K562 (cell line): ENCODE data around the gene RAD50. TPM values are rescaled to one million over a fixed set of nuclear protein-coding genes. Genes with fewer than 3 reads are reported as not detected.
A peak's percentile ranks its signal among the peaks of the same experiment; 100 is the strongest.

Experiments
- ELF2 ChIP-seq: fragments of 250-450 bp; sonication (Bioruptor Pico); IDR thresholded peaks from 2 replicates; pipeline ENCODE4 v1.5.0; 2021; ENCODE audit warnings: mild to moderate bottlenecking
- EP300 ChIP-seq: IDR thresholded peaks from 2 replicates; pipeline ENCODE4 v1.6.1; 2012; ENCODE audit warnings: low read length, improper control_type of control experiment
- FUS ChIP-seq: fragments of 200-400 bp; formaldehyde crosslinking; optimal IDR thresholded peaks from 2 replicates; pipeline ENCODE3; 2017; ENCODE audit warnings: low read depth, low read length
- GABPA ChIP-seq: fragments of 200-800 bp; sonication (Bioruptor generic); conservative IDR thresholded peaks from 2 replicates; pipeline ENCODE4 v1.6.1; 2016; ENCODE audit warnings: low read depth, missing genetic modification characterization, missing compliant biosample characterization
- HDAC2 ChIP-seq: fragments of 450-650 bp; IDR thresholded peaks from 2 replicates; pipeline ENCODE4 v1.6.1; 2016; ENCODE audit warnings: mild to moderate bottlenecking
- HNRNPH1 ChIP-seq: fragments of 200-400 bp; formaldehyde crosslinking; optimal IDR thresholded peaks from 2 replicates; pipeline ENCODE3; 2017; ENCODE audit warnings: low read depth, mild to moderate bottlenecking, low read length, moderate library complexity
- JUNB ChIP-seq: fragments of 450-650 bp; formaldehyde crosslinking; conservative IDR thresholded peaks from 2 replicates; pipeline ENCODE4 v1.4.0; 2020; ENCODE audit warnings: mild to moderate bottlenecking
- MCM5 ChIP-seq: fragments of 450-650 bp; IDR thresholded peaks from 2 replicates; pipeline ENCODE4 v1.6.1; 2016; ENCODE audit warnings: low read depth
- NCOA2 ChIP-seq, 2 experiments: fragments of 450-650 bp; IDR thresholded peaks; 2 replicates each; pipeline ENCODE4 v1.6.1; 2018; ENCODE audit warnings: mild to moderate bottlenecking in 2 of 2, moderate library complexity in 1 of 2; ENCODE audit not compliant: partially characterized antibody in 2 of 2
- REST ChIP-seq, 2 experiments: fragments of 450-650 bp; formaldehyde crosslinking in 1 of 2; IDR thresholded peaks; 2 replicates each; pipeline versions ENCODE4 v1.4.0 to v1.6.1; 2014 to 2020; ENCODE audit warnings: mild to moderate bottlenecking in 2 of 2, borderline replicate concordance in 1 of 2, low read depth in 1 of 2
- ZBTB8A ChIP-seq: fragments of 450-650 bp; IDR thresholded peaks from 2 replicates; pipeline ENCODE4 v1.6.1; 2018; ENCODE audit warnings: mild to moderate bottlenecking, moderate library complexity; ENCODE audit not compliant: partially characterized antibody
- ZFX ChIP-seq: sonication (generic); formaldehyde crosslinking; IDR thresholded peaks from 2 replicates; pipeline ENCODE4 v1.8.0; 2022; ENCODE audit warnings: mild to moderate bottlenecking, missing genetic modification reagents, moderate library complexity
- ZNF518B ChIP-seq: fragments of 250-450 bp; sonication (Bioruptor Pico); IDR thresholded peaks from 2 replicates; pipeline ENCODE4 v1.5.0; 2021; ENCODE audit warnings: mild to moderate bottlenecking, moderate library complexity
- polyA plus RNA-seq, 8 experiments: library from polyadenylated mRNA; depleted of rRNA in 4 of 8; stranded (reverse) in 5 of 8; unstranded in 3 of 8; fragments of >200 nt; fragmentation: Nextera tagmentation in 2 of 8; fragmentation: Illumina TruSeq in 1 of 8; extraction: Ambion mirVana in 2 of 8; extraction: Trizol in 1 of 8; gene quantifications; 2 replicates each; pipeline versions ENCODE4 v1.2.1 to v1.2.3, GENCODE V29; 2011 to 2014; ENCODE audit warnings: inconsistent platforms in 1 of 8, missing spikeins in 1 of 8
- total RNA-seq, 7 experiments: library from RNA; depleted of rRNA in 6 of 7; stranded (reverse); fragments of >200 nt in 6 of 7; fragmentation: Illumina TruSeq in 2 of 7; extraction: Trizol in 2 of 7; gene quantifications; 2 replicates each; pipeline versions ENCODE4 v1.2.1 to v1.2.3, GENCODE V29; 2011 to 2021; ENCODE audit warnings: low replicate concordance in 1 of 7
- TF ChIP-seq, protein P1 (sequence below): fragments of 250-450 bp; sonication (Bioruptor Pico); IDR thresholded peaks from 2 replicates; pipeline ENCODE4 v1.8.0; 2022; ENCODE audit warnings: moderate library complexity, mild to moderate bottlenecking, inconsistent platforms

RAD50 gene
- total and polyA plus RNA-seq, 9 of the 15 experiments (the other 6 are each of a cell fraction or from before 2014, with no cell fraction given), result 15.3 to 74.2 (median 44.1) TPM

- no peak for TF ChIP-seq ZNF518B (CRISPR knock-in tag)
- TF ChIP-seq REST (IDR thresholded peaks at IDR 0.05; ENCODE audit: borderline replicate concordance), result no peak
- TF ChIP-seq REST (CRISPR knock-in tag; IDR thresholded peaks at IDR 0.05; ENCODE audit: low read depth), result peak; percentile 88
- peak; percentile 80 for TF ChIP-seq ELF2 (CRISPR knock-in tag)
- TF ChIP-seq NCOA2 (IDR thresholded peaks at IDR 0.05; ENCODE audit: partially characterized antibody in 2 of 2), result no peak
- TF ChIP-seq MCM5, result no peak
- peak; percentile 26; the same call in 1 of the 2 replicates for TF ChIP-seq EP300
- no peak for TF ChIP-seq HDAC2
- TF ChIP-seq GABPA (tag), result peak; percentile 33; the same call in 1 of the 2 replicates
- TF ChIP-seq, protein P1, sequence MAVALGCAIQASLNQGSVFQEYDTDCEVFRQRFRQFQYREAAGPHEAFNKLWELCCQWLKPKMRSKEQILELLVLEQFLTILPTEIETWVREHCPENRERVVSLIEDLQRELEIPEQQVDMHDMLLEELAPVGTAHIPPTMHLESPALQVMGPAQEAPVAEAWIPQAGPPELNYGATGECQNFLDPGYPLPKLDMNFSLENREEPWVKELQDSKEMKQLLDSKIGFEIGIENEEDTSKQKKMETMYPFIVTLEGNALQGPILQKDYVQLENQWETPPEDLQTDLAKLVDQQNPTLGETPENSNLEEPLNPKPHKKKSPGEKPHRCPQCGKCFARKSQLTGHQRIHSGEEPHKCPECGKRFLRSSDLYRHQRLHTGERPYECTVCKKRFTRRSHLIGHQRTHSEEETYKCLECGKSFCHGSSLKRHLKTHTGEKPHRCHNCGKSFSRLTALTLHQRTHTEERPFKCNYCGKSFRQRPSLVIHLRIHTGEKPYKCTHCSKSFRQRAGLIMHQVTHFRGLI (CRISPR knock-in tag), result peak; percentile 96
- no peak for TF ChIP-seq HNRNPH1
- no peak for TF ChIP-seq ZFX (CRISPR knock-in tag)
- no peak for TF ChIP-seq FUS
- TF ChIP-seq ZBTB8A, result no peak
- TF ChIP-seq JUNB (CRISPR knock-in tag), result peak; percentile 61; the same call in 1 of the 2 replicates
Measured at GRCh38 chr5:132666310-132667123, 109.7 kb downstream of the RAD50 start (continued).
